ENCODE results near the gene GRID2. TPM values are rescaled to one million over a fixed set of nuclear protein-coding genes. Genes with fewer than 3 reads are reported as not detected.

The GRID2 gene
- total RNA-seq, 4 donors from 2014 or later = not detected

DNA sequence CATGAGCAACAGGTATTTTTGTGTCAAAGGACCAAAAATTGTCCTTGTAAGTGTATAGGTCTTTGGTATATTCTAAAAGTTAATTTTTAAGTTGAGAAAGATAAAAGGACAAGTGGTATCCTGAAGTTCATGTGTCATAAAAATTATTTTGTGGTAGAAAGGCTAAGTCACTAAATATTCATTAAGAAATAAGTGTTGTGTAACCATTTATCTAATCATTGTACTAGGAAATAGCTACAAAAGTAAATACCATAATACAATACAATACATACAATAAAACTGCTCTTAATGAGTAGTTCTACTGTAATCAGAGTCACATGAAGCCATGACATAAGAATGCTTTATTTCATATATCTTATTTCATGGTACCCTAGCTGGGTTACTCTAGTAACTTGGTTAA is 1442.3 kb downstream of the GRID2 start:
- TF ChIP-seq, protein P1, sequence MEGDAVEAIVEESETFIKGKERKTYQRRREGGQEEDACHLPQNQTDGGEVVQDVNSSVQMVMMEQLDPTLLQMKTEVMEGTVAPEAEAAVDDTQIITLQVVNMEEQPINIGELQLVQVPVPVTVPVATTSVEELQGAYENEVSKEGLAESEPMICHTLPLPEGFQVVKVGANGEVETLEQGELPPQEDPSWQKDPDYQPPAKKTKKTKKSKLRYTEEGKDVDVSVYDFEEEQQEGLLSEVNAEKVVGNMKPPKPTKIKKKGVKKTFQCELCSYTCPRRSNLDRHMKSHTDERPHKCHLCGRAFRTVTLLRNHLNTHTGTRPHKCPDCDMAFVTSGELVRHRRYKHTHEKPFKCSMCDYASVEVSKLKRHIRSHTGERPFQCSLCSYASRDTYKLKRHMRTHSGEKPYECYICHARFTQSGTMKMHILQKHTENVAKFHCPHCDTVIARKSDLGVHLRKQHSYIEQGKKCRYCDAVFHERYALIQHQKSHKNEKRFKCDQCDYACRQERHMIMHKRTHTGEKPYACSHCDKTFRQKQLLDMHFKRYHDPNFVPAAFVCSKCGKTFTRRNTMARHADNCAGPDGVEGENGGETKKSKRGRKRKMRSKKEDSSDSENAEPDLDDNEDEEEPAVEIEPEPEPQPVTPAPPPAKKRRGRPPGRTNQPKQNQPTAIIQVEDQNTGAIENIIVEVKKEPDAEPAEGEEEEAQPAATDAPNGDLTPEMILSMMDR (IDR thresholded peaks at IDR 0.05; ENCODE audit: low read depth) = no peak

DNA sequence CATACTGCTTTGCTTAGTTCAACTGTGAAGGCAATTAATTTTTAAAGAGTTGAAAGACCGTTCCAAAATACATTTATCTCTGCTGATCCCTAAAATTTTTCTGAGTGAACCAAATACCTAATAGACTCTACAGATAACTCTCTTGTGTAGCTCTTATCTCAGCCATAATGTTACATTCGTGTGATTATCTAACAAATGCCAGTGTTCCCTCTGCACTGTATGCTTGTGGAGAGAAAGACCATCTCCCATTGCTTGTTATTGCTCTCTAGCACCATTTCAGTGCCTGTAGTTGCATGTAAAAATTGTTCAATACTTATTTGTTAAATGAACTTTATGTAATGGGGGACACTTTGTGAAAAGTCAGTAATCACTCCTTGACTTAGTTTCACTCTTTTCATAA is 1443.5 kb downstream of the GRID2 start:
- TF ChIP-seq, protein P1 (IDR thresholded peaks at IDR 0.05; ENCODE audit: low read depth) = no peak

- TF ChIP-seq, protein P1 (IDR thresholded peaks at IDR 0.05; ENCODE audit: low read depth) = no peak
Measured at GRCh38 chr4:93748373-93749291, 1444.9 kb downstream of the GRID2 start.

- TF ChIP-seq, protein P1 (IDR thresholded peaks at IDR 0.05; ENCODE audit: low read depth) = no peak
Measured at GRCh38 chr4:93749292-93749761, 1445.6 kb downstream of the GRID2 start.

DNA sequence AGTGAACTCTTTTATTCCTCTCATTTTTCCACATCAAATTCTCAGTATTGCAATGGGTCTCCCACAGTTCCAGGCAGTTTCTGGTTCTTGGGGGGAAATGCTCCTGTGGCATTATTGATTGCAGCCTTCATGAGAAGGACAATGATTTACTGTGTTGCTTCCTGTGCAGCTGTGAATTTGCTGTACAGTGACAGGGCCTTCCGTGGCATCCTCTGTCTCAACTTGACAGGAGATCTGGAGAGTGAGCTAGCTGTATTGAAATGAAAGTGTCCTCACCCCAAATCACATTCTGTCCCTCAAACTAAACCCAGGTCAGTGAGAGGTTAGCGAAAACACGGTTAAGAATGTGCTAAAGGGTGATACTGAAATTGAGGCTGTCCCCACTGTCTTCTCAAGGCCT is 1447.6 kb downstream of the GRID2 start:
- TF ChIP-seq, protein P1 (IDR thresholded peaks at IDR 0.05; ENCODE audit: low read depth) = no peak

- TF ChIP-seq, protein P1 (IDR thresholded peaks at IDR 0.05; ENCODE audit: low read depth) = no peak
Measured at GRCh38 chr4:93756101-93756500, 1452.3 kb downstream of the GRID2 start.

- TF ChIP-seq, protein P1 (IDR thresholded peaks at IDR 0.05; ENCODE audit: low read depth) = no peak
Measured at GRCh38 chr4:93759506-93759905, 1455.7 kb downstream of the GRID2 start.
